Fibroblast of lung (primary cell): ENCODE data around the gene ZBTB7C. TPM values are rescaled to one million over a fixed set of nuclear protein-coding genes. Genes with fewer than 3 reads are reported as not detected.

Source experiments
- DNase-seq, 2 donors: peaks; one replicate each; pipeline versions ENCODE4 v3.0.0 to v3.0.0-alpha.2; 2010; ENCODE audit warnings: low read depth in 2 of 2
- H2AFZ ChIP-seq: 2 replicates; pipeline ENCODE4 v1.5.1; 2012; ENCODE audit warnings: low read length, control low read depth, inconsistent platforms
- H3K27ac ChIP-seq: 2 replicates; pipeline ENCODE4 v1.5.1; 2011; ENCODE audit warnings: low read length, control low read depth; ENCODE audit not compliant: insufficient read depth
- H3K27me3 ChIP-seq: 2 replicates; pipeline ENCODE4 v1.5.1; 2011; ENCODE audit warnings: mild to moderate bottlenecking, low read length; ENCODE audit not compliant: control insufficient read depth, insufficient read depth
- H3K36me3 ChIP-seq: 2 replicates; pipeline ENCODE4 v1.5.1; 2011; ENCODE audit warnings: low read length; ENCODE audit not compliant: control insufficient read depth, insufficient read depth
- H3K4me1 ChIP-seq: 2 replicates; pipeline ENCODE4 v1.5.1; 2011; ENCODE audit warnings: low read length; ENCODE audit not compliant: control insufficient read depth, insufficient read depth; ENCODE audit errors: extremely low read depth
- H3K4me2 ChIP-seq: 2 replicates; pipeline ENCODE4 v1.5.1; 2011; ENCODE audit warnings: low read length, control low read depth; ENCODE audit not compliant: insufficient read depth; ENCODE audit errors: extremely low read depth
- H3K4me3 ChIP-seq, 4 experiments: fragments of 200-600 bp in 1 of 4; sonication (generic) in 1 of 4; replicated peaks in 1 of 4; 2 replicates each; pipeline ENCODE4 v1.5.1; 2011 to 2016; ENCODE audit warnings: low read length in 4 of 4, low read depth in 3 of 4, mild to moderate bottlenecking in 3 of 4, control low read depth in 2 of 4, inconsistent platforms in 1 of 4, mixed read lengths in 1 of 4; ENCODE audit not compliant: insufficient read depth in 1 of 4; ENCODE audit errors: control extremely low read depth in 1 of 4
- H3K79me2 ChIP-seq: 2 replicates; pipeline ENCODE4 v1.5.1; 2012; ENCODE audit warnings: mild to moderate bottlenecking, low read length, inconsistent platforms; ENCODE audit not compliant: control insufficient read depth, insufficient read depth
- H3K9ac ChIP-seq: 2 replicates; pipeline ENCODE4 v1.5.1; 2011; ENCODE audit warnings: mild to moderate bottlenecking, low read length, control low read depth; ENCODE audit not compliant: insufficient read depth
- H3K9me3 ChIP-seq: 2 replicates; pipeline ENCODE4 v1.5.1; 2012; ENCODE audit warnings: low read depth, low read length; ENCODE audit not compliant: control insufficient read depth, insufficient read depth
- H4K20me1 ChIP-seq: 2 replicates; pipeline ENCODE4 v1.5.1; 2011; ENCODE audit warnings: low read length; ENCODE audit not compliant: control insufficient read depth, insufficient read depth; ENCODE audit errors: extremely low read depth
- EZH2 ChIP-seq: IDR thresholded peaks from 2 replicates; pipeline ENCODE4 v1.5.1; 2012; ENCODE audit warnings: low read length, control low read depth, mild to moderate bottlenecking; ENCODE audit errors: missing control alignments
- polyA plus RNA-seq, 2 donors: library from polyadenylated mRNA; depleted of rRNA in 1 of 2; stranded (reverse) in 1 of 2; unstranded in 1 of 2; fragments of >200 nt; gene quantifications; 2 replicates each; pipeline ENCODE4 v1.2.1, GENCODE V29; 2011 to 2012; ENCODE audit warnings: missing spikeins in 1 of 2
- total RNA-seq: library from RNA; depleted of rRNA; stranded (reverse); fragments of >200 nt; gene quantifications from 2 replicates; pipeline ENCODE4 v1.2.1, GENCODE V29; 2014
- TF ChIP-seq, protein P1 (sequence below), 2 donors: IDR thresholded peaks in 1 of 2; conservative IDR thresholded peaks in 1 of 2; 1 replicate in 1 of 2; 2 replicates in 1 of 2; pipeline ENCODE4 v1.5.1; 2011 to 2012; ENCODE audit warnings: low read length in 2 of 2, control low read depth in 1 of 2, inconsistent platforms in 1 of 2, low read depth in 1 of 2, mild to moderate bottlenecking in 1 of 2

Gene ZBTB7C
- total and polyA plus RNA-seq, 2 donors (not counting 1 experiment from before 2014, with no cell fraction given), result 0.19 to 0.33 TPM

DNA sequence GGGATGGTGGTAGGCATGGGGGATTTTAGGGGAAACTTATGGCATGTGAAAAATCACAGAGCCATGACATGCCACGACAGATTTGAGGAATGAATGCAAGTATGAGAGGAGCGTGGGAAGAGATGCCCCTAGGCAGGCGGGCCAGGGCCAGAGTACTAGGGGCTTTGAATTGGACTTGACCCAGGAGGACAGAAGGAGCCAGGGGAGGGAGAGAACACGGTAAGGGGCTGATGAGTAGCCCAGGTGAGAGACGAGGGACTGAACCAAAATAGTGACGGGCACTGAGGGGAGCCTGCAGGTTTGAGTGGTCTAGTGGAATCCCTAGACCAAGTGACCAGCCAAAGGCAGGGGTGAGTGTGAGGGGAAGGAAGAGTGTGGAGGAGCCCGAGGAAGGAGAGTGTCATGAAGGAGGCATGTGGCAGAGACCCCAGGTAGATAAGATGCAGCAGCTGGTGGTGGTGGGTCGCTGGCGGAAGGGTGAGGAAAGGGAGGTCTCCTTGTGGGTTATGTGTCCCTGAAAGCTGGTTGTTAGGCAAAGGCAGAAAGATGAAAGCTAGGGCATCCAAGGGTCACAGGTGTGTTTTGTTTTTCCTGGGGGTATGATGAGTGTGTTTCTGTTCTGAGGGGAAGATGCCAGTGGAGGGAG lies 48.7 kb downstream of the ZBTB7C start:
- no peaks in the 10 kb centered on the region for H3K79me2 ChIP-seq
- no peak overlapping the region for H3K4me3 ChIP-seq
- H3K9ac ChIP-seq, result no peak overlapping the region
- no peaks in the 10 kb centered on the region for H3K27me3 ChIP-seq
- H3K4me1 ChIP-seq, result no peaks in the 10 kb centered on the region
- no peak overlapping the region for H2AFZ ChIP-seq
- DNase-seq, result no peak
- no peak overlapping the region for H3K4me2 ChIP-seq
- H4K20me1 ChIP-seq, result no peaks in the 10 kb centered on the region
- H3K27ac ChIP-seq, result no peak overlapping the region
- no peaks in the 10 kb centered on the region for H3K9me3 ChIP-seq
- H3K36me3 ChIP-seq, result no peaks in the 10 kb centered on the region
- TF ChIP-seq, protein P1, sequence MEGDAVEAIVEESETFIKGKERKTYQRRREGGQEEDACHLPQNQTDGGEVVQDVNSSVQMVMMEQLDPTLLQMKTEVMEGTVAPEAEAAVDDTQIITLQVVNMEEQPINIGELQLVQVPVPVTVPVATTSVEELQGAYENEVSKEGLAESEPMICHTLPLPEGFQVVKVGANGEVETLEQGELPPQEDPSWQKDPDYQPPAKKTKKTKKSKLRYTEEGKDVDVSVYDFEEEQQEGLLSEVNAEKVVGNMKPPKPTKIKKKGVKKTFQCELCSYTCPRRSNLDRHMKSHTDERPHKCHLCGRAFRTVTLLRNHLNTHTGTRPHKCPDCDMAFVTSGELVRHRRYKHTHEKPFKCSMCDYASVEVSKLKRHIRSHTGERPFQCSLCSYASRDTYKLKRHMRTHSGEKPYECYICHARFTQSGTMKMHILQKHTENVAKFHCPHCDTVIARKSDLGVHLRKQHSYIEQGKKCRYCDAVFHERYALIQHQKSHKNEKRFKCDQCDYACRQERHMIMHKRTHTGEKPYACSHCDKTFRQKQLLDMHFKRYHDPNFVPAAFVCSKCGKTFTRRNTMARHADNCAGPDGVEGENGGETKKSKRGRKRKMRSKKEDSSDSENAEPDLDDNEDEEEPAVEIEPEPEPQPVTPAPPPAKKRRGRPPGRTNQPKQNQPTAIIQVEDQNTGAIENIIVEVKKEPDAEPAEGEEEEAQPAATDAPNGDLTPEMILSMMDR (conservative IDR thresholded peaks at IDR 0.05 in 1 of 2, IDR thresholded peaks at IDR 0.05 in 1 of 2; ENCODE audit: low read depth in 1 of 2, low read length in 2 of 2), result no peak
- TF ChIP-seq EZH2, result no peak

DNA sequence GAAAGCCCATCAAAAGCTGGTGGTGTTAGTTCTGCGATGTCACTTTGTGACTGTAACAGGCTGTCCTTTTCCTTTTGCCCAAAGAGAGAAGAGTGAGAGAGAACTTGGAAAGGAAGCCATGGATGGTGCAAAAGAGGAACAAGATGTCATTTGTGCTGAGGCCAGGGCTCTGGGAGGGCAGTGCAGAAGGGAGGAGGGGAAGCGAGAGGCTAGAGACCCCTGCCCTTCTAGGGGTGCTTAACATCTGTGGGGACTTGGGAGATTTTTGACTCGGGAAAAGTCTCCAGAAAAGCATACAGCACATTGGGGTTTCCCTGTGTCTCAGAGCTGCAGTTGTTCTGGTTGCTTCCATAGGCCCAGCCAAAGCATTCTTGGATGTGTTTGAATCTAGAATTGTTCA lies 49.6 kb downstream of the ZBTB7C start:
- peaks cover 1% of the 10 kb centered on the region for H3K27me3 ChIP-seq
- H3K4me1 ChIP-seq, result no peaks in the 10 kb centered on the region
- no peaks in the 10 kb centered on the region for H4K20me1 ChIP-seq
- H3K27ac ChIP-seq, result no peak overlapping the region
- DNase-seq, result no peak
- no peak overlapping the region for H3K9ac ChIP-seq
- no peak overlapping the region for H3K4me3 ChIP-seq
- no peaks in the 10 kb centered on the region for H3K79me2 ChIP-seq
- H3K9me3 ChIP-seq, result no peaks in the 10 kb centered on the region
- TF ChIP-seq EZH2, result no peak
- TF ChIP-seq, protein P1 (conservative IDR thresholded peaks at IDR 0.05 in 1 of 2, IDR thresholded peaks at IDR 0.05 in 1 of 2; ENCODE audit: low read depth in 1 of 2, low read length in 2 of 2), result no peak
- no peak overlapping the region for H2AFZ ChIP-seq
- H3K36me3 ChIP-seq, result no peaks in the 10 kb centered on the region
- H3K4me2 ChIP-seq, result no peak overlapping the region

DNA sequence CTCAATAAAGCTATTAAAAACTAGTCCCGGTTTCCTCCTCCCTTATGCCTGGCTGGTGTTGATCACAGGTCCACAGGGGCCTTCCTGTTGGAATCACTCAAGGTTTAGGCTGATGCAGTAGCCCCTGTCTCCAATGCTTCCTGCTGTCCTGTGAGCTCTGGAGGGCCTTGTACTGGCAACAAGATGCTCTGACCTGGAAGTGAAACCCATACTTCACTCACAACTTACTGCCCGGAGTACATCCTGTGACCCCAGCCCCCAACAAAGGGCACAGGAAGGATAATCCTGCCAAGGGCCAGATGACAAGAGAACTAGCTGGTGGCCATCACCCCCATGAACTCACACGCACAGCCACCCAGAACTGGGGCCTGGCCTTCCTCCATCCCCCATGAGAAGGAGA lies 50.3 kb downstream of the ZBTB7C start:
- no peak overlapping the region for H2AFZ ChIP-seq
- no peak overlapping the region for H3K27ac ChIP-seq
- H3K27me3 ChIP-seq, result peaks cover 2% of the 10 kb centered on the region
- no peaks in the 10 kb centered on the region for H4K20me1 ChIP-seq
- no peaks in the 10 kb centered on the region for H3K36me3 ChIP-seq
- H3K4me3 ChIP-seq, result no peak overlapping the region
- H3K4me2 ChIP-seq, result no peak overlapping the region
- no peak for TF ChIP-seq EZH2
- TF ChIP-seq, protein P1 (conservative IDR thresholded peaks at IDR 0.05 in 1 of 2, IDR thresholded peaks at IDR 0.05 in 1 of 2; ENCODE audit: low read depth in 1 of 2, low read length in 2 of 2), result no peak
- H3K79me2 ChIP-seq, result no peaks in the 10 kb centered on the region
- no peak for DNase-seq
- no peak overlapping the region for H3K9ac ChIP-seq
- no peaks in the 10 kb centered on the region for H3K9me3 ChIP-seq
- H3K4me1 ChIP-seq, result no peaks in the 10 kb centered on the region
